Measurements from ENCODE around the gene ITSN2.

DNA sequence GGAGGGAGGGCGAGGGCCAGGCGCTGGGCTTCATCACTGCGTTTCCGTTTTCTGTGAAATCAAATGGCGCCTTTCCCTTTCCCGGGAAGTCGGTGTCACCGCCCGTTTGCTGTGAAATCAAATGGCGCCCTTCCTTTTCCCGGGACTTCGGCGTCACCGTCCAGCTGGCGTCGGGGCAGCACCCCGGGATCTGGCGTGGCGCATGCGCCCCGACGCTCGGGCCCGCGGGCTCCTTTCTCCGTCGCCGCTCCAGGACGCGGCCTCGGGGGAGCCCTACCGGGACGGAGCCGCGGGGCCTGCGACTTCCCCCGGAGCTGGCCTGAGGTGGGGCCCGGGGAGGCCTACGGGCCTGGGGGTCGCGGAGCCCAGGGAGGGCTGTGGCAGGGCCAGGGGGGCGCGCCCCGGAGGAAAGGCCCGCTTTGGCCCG lies 185.5 kb downstream of the ITSN2 start, which contains the start of gene FAM228A:
- TF ChIP-seq CTCF (IDR thresholded peaks at IDR 0.05; ENCODE audit: poor library complexity): no peak
- no peak for TF ChIP-seq EZH2phosphoT487 (IDR thresholded peaks at IDR 0.05; ENCODE audit: low read depth, severe bottlenecking, unreplicated experiment)

Measured in hepatocyte (in vitro differentiated cells).